ENCODE measurements around the gene ISYNA1. TPM values are rescaled to one million over a fixed set of nuclear protein-coding genes. Genes with fewer than 3 reads are reported as not detected.

Gene ISYNA1
- total and polyA plus RNA-seq, 2 of the 13 experiments (the other 11 are each of a cell fraction or from before 2014, with no cell fraction given): 29.6 to 48.5 TPM

DNA sequence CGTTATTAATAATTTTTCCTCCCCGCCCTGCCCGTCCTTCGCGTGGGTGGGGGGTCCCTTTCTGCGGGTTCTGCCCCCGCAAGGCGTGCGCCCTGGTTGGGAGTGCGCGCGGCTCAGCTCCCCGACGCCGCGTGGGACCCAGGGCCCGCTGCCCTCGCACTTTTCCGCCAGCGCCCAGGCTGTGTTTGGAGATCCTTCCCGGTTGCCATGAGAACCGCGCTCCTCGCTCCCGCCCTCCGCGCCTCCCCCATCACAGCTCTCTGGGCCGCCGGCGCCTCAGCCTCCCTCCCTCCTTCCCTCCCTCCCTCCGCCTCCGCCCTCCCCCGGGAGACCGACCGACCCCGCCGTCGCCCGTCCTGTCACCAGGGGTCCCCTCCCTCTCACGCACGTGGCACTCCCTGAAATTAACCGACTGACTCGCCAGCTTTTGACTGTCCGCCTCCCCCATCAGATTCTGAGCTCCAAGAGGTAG, 21.1 kb downstream of the ISYNA1 start (continued):
- TF ChIP-seq AGO1 (IDR thresholded peaks at IDR 0.05; ENCODE audit: low read depth, low read length, poor library complexity, severe bottlenecking): no peak
- no peak for TF ChIP-seq SNRNP70 (IDR thresholded peaks at IDR 0.05; ENCODE audit: low read depth, low read length)
- TF ChIP-seq, protein P1, sequence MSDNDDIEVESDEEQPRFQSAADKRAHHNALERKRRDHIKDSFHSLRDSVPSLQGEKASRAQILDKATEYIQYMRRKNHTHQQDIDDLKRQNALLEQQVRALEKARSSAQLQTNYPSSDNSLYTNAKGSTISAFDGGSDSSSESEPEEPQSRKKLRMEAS (IDR thresholded peaks at IDR 0.05): peak; percentile 93
- TF ChIP-seq SMARCC2 (IDR thresholded peaks at IDR 0.05): no peak
- no peak for TF ChIP-seq NPAS2 (CRISPR knock-in tag; IDR thresholded peaks at IDR 0.05; ENCODE audit: borderline replicate concordance)
- no peak for TF ChIP-seq ZNF224 (CRISPR knock-in tag; IDR thresholded peaks at IDR 0.05)
- no peak for TF ChIP-seq SOX13 (IDR thresholded peaks at IDR 0.05)
- no peak for TF ChIP-seq SOX13 (CRISPR knock-in tag; conservative IDR thresholded peaks at IDR 0.05 in 1 of 2, IDR thresholded peaks at IDR 0.05 in 1 of 2)
- TF ChIP-seq U2AF1 (optimal IDR thresholded peaks at IDR 0.05; ENCODE audit: low read depth, low read length): no peak
- TF ChIP-seq, protein P2, sequence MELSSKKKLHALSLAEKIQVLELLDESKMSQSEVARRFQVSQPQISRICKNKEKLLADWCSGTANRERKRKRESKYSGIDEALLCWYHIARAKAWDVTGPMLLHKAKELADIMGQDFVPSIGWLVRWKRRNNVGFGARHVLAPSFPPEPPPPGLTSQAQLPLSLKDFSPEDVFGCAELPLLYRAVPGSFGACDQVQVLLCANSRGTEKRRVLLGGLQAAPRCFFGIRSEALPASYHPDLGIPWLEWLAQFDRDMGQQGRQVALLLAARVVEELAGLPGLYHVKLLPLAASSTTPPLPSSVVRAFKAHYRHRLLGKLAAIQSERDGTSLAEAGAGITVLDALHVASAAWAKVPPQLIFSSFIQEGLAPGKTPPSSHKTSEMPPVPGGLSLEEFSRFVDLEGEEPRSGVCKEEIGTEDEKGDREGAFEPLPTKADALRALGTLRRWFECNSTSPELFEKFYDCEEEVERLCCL (CRISPR knock-in tag; IDR thresholded peaks at IDR 0.05; ENCODE audit: borderline replicate concordance): no peak
- no peak for TF ChIP-seq ZNF337 (CRISPR knock-in tag; IDR thresholded peaks at IDR 0.05; ENCODE audit: borderline replicate concordance, low read depth)
- TF ChIP-seq ZNF878 (CRISPR knock-in tag; IDR thresholded peaks at IDR 0.05): no peak
- TF ChIP-seq, protein P3, sequence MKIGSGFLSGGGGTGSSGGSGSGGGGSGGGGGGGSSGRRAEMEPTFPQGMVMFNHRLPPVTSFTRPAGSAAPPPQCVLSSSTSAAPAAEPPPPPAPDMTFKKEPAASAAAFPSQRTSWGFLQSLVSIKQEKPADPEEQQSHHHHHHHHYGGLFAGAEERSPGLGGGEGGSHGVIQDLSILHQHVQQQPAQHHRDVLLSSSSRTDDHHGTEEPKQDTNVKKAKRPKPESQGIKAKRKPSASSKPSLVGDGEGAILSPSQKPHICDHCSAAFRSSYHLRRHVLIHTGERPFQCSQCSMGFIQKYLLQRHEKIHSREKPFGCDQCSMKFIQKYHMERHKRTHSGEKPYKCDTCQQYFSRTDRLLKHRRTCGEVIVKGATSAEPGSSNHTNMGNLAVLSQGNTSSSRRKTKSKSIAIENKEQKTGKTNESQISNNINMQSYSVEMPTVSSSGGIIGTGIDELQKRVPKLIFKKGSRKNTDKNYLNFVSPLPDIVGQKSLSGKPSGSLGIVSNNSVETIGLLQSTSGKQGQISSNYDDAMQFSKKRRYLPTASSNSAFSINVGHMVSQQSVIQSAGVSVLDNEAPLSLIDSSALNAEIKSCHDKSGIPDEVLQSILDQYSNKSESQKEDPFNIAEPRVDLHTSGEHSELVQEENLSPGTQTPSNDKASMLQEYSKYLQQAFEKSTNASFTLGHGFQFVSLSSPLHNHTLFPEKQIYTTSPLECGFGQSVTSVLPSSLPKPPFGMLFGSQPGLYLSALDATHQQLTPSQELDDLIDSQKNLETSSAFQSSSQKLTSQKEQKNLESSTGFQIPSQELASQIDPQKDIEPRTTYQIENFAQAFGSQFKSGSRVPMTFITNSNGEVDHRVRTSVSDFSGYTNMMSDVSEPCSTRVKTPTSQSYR (CRISPR knock-in tag; IDR thresholded peaks at IDR 0.05; ENCODE audit: borderline replicate concordance): peak; percentile 51; the same call in 1 of the 2 replicates
- TF ChIP-seq, protein P4, sequence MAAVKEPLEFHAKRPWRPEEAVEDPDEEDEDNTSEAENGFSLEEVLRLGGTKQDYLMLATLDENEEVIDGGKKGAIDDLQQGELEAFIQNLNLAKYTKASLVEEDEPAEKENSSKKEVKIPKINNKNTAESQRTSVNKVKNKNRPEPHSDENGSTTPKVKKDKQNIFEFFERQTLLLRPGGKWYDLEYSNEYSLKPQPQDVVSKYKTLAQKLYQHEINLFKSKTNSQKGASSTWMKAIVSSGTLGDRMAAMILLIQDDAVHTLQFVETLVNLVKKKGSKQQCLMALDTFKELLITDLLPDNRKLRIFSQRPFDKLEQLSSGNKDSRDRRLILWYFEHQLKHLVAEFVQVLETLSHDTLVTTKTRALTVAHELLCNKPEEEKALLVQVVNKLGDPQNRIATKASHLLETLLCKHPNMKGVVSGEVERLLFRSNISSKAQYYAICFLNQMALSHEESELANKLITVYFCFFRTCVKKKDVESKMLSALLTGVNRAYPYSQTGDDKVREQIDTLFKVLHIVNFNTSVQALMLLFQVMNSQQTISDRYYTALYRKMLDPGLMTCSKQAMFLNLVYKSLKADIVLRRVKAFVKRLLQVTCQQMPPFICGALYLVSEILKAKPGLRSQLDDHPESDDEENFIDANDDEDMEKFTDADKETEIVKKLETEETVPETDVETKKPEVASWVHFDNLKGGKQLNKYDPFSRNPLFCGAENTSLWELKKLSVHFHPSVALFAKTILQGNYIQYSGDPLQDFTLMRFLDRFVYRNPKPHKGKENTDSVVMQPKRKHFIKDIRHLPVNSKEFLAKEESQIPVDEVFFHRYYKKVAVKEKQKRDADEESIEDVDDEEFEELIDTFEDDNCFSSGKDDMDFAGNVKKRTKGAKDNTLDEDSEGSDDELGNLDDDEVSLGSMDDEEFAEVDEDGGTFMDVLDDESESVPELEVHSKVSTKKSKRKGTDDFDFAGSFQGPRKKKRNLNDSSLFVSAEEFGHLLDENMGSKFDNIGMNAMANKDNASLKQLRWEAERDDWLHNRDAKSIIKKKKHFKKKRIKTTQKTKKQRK (IDR thresholded peaks at IDR 0.05; ENCODE audit: low read length): no peak
- TF ChIP-seq ZNF256 (CRISPR knock-in tag; conservative IDR thresholded peaks at IDR 0.05): no peak
- TF ChIP-seq, protein P5, sequence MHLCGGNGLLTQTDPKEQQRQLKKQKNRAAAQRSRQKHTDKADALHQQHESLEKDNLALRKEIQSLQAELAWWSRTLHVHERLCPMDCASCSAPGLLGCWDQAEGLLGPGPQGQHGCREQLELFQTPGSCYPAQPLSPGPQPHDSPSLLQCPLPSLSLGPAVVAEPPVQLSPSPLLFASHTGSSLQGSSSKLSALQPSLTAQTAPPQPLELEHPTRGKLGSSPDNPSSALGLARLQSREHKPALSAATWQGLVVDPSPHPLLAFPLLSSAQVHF (CRISPR knock-in tag; IDR thresholded peaks at IDR 0.05): 0 out of 2 replicates have a peak, but pooled peaks have one; percentile 69
- TF ChIP-seq ZFP37 (CRISPR knock-in tag; IDR thresholded peaks at IDR 0.05; ENCODE audit: borderline replicate concordance): no peak
- no peak for TF ChIP-seq ZNF619 (CRISPR knock-in tag; IDR thresholded peaks at IDR 0.05)
- TF ChIP-seq, protein P6, sequence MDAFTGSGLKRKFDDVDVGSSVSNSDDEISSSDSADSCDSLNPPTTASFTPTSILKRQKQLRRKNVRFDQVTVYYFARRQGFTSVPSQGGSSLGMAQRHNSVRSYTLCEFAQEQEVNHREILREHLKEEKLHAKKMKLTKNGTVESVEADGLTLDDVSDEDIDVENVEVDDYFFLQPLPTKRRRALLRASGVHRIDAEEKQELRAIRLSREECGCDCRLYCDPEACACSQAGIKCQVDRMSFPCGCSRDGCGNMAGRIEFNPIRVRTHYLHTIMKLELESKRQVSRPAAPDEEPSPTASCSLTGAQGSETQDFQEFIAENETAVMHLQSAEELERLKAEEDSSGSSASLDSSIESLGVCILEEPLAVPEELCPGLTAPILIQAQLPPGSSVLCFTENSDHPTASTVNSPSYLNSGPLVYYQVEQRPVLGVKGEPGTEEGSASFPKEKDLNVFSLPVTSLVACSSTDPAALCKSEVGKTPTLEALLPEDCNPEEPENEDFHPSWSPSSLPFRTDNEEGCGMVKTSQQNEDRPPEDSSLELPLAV (CRISPR knock-in tag; conservative IDR thresholded peaks at IDR 0.05; ENCODE audit: low read depth): no peak
- no peak for TF ChIP-seq NCOR1 (IDR thresholded peaks at IDR 0.05; ENCODE audit: borderline replicate concordance, low read length)
